Esophagus squamous epithelium (tissue), 5 donors: ENCODE measurements around the gene RFLNA. TPM values are rescaled to one million over a fixed set of nuclear protein-coding genes. Genes with fewer than 3 reads are reported as not detected.

Experiments
- DNase-seq: peaks from one replicate; lab custom pipeline; 2025; lab: John Stamatoyannopoulos, UW
- H3K27ac ChIP-seq, 4 donors: fragments of 200-600 bp; sonication (generic); one replicate each; pipeline ENCODE4 v1.5.1; 2016 to 2019; ENCODE audit warnings: mild to moderate bottlenecking in 1 of 4
- H3K27me3 ChIP-seq, 4 donors: fragments of 200-600 bp; sonication (generic); 1 replicate in 3 of 4; 2 replicates in 1 of 4; pipeline versions ENCODE4 v1.5.1 to v1.6.0; 2017 to 2021; ENCODE audit warnings: antibody characterized with exemption in 1 of 4
- H3K36me3 ChIP-seq, 3 donors: fragments of 200-600 bp; sonication (generic); one replicate each; pipeline ENCODE4 v1.5.1; 2016 to 2019
- H3K4me1 ChIP-seq, 3 donors: fragments of 200-600 bp; sonication (generic); one replicate each; pipeline ENCODE4 v1.5.1; 2017 to 2019
- H3K4me3 ChIP-seq, 4 donors: fragments of 200-600 bp; sonication (generic); 1 replicate in 3 of 4; 2 replicates in 1 of 4; pipeline ENCODE4 v1.5.1; 2016 to 2019; ENCODE audit warnings: mild to moderate bottlenecking in 2 of 4, moderate library complexity in 1 of 4
- H3K9me3 ChIP-seq, 3 donors: fragments of 200-600 bp; sonication (generic); one replicate each; pipeline ENCODE4 v1.5.1; 2016 to 2019
- POLR2A ChIP-seq, 4 donors: fragments of 450-650 bp; IDR thresholded peaks; one replicate each; pipeline ENCODE4 v1.6.1; 2017; ENCODE audit warnings: antibody characterized with exemption in 4 of 4, mild to moderate bottlenecking in 4 of 4, moderate library complexity in 3 of 4
- WGBS, 2 donors: methylation state at CpG; one replicate each; pipeline ENCODE4 v1.1.5; 2018; 5-methylcytosine and 5-hydroxymethylcytosine counted together
- intact Hi-C: fragments of 100-400 bp; cut with DNase I; formaldehyde crosslinking; loops from one replicate; pipeline ENCODE4 v1.15.0; 2022
- total RNA-seq, 4 donors: library from RNA; depleted of rRNA; stranded (reverse); fragments of >200 nt; gene quantifications; one replicate each; pipeline ENCODE4 v1.1.0, GENCODE V29; 2016
- TF ChIP-seq, protein P1 (sequence below), 6 experiments: fragments of 450-650 bp in 4 of 6; fragments of 200-600 bp in 2 of 6; sonication (generic) in 2 of 6; IDR thresholded peaks; one replicate each; pipeline ENCODE4 v1.5.1; 2016 to 2019; ENCODE audit warnings: antibody characterized with exemption in 6 of 6, mild to moderate bottlenecking in 4 of 6, moderate library complexity in 4 of 6
- donor health status: DM: yes; HTN: yes; CAD: no.

RFLNA gene
- total RNA-seq, 4 donors from 2014 or later = 0.23 to 0.57 (median 0.45) TPM; not detected in 1

DNA sequence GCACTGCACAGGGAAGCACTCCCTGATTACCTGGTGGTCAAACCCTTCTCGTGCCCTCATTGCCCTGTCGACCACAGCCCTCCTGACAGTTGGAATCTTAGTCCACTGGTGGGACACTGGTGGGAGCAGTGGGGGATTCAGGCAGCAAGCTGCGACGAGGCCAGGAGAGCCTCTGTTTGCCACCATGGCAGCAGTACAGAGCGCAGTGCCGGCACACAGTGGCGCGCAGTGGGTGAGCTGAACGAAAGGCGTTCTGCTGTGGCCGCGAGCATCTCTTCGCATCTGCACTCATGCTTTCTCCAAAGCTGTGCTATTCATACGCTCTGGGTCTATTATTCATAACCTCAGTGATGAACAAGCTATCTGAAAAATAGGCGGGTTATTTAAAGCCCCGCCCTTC is 14.3 kb downstream of the RFLNA start:
- TF ChIP-seq POLR2A (IDR thresholded peaks at IDR 0.05) = no peak
- TF ChIP-seq, protein P1, sequence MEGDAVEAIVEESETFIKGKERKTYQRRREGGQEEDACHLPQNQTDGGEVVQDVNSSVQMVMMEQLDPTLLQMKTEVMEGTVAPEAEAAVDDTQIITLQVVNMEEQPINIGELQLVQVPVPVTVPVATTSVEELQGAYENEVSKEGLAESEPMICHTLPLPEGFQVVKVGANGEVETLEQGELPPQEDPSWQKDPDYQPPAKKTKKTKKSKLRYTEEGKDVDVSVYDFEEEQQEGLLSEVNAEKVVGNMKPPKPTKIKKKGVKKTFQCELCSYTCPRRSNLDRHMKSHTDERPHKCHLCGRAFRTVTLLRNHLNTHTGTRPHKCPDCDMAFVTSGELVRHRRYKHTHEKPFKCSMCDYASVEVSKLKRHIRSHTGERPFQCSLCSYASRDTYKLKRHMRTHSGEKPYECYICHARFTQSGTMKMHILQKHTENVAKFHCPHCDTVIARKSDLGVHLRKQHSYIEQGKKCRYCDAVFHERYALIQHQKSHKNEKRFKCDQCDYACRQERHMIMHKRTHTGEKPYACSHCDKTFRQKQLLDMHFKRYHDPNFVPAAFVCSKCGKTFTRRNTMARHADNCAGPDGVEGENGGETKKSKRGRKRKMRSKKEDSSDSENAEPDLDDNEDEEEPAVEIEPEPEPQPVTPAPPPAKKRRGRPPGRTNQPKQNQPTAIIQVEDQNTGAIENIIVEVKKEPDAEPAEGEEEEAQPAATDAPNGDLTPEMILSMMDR (IDR thresholded peaks at IDR 0.05) = no peak
- Histone ChIP-seq H3K27me3 (peaks cover 0 to 4% (median 0%) of the 10 kb centered on the region in 4 donors), H3K27ac (no peak overlapping the region), H3K4me1 (no peaks in the 10 kb centered on the region), H3K9me3 (no peaks in the 10 kb centered on the region), H3K4me3 (no peak overlapping the region), H3K36me3 (no peaks in the 10 kb centered on the region)
- 88 to 94% methylated on average over 7 to 8 of the region's 16 CpGs for WGBS, 2 donors
- DNase-seq = no peak
- intact Hi-C loops = no loop called here

DNA sequence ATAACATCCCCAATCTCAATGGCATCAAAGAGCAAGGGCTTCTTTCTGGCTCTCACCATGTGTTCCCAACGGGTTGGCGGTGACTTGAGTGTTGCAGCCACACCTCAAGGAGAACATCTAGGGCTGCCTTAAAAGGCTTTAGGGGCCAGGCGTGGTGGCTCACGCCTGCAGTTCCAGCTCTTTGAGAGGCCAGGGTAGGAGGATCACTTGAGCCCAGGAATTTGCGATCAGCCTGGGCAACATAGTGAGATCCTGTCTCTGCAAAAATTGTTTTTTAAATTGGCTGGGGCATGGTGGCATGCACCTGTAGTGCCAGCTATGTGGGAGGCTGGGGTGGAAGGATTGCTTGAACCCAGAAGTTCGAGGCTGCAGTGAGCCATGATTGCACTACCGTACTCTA is 14.9 kb downstream of the RFLNA start:
- intact Hi-C loops = no loop called here
- WGBS, 2 donors = 67% methylated on average over 1 of the region's 7 CpGs; no CpG with 5 or more reads in 1 of the 2 donors
- no peak for DNase-seq
- Histone ChIP-seq H3K27me3 (no peaks in the 10 kb centered on the region), H3K4me1 (no peaks in the 10 kb centered on the region), H3K36me3 (no peaks in the 10 kb centered on the region), H3K27ac (no peak overlapping the region), H3K4me3 (no peak overlapping the region), H3K9me3 (no peaks in the 10 kb centered on the region)
- TF ChIP-seq POLR2A (IDR thresholded peaks at IDR 0.05) = no peak
- TF ChIP-seq, protein P1 (IDR thresholded peaks at IDR 0.05) = no peak

DNA sequence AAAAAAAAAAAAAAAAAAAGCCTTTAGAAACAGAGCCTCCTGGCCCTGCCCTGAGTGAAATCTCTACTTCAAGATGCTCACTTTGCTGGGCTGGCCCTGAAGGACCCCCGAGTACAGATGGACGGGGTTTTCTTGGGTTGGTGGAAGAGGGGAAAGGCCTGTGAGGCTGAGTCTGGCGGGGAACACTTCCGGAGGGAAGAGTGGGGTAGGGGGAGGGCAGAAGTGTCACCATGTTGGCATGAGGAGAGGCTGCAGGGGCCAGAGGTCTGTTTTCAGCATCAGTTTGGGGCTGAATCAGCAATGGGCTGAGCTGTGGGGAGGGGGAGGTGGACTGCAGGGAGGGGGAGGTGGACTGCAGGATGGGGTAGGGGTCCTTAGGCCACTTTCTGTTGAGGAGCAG is 15.3 kb downstream of the RFLNA start:
- TF ChIP-seq, protein P1 (IDR thresholded peaks at IDR 0.05) = no peak
- Histone ChIP-seq H3K9me3 (no peaks in the 10 kb centered on the region), H3K27me3 (no peaks in the 10 kb centered on the region), H3K36me3 (no peaks in the 10 kb centered on the region), H3K4me1 (no peaks in the 10 kb centered on the region), H3K4me3 (no peak overlapping the region), H3K27ac (no peak overlapping the region)
- WGBS, 2 donors = 76 to 78% methylated on average over 2 to 4 of the region's 4 CpGs
- DNase-seq = no peak
- intact Hi-C loops = no loop called here

DNA sequence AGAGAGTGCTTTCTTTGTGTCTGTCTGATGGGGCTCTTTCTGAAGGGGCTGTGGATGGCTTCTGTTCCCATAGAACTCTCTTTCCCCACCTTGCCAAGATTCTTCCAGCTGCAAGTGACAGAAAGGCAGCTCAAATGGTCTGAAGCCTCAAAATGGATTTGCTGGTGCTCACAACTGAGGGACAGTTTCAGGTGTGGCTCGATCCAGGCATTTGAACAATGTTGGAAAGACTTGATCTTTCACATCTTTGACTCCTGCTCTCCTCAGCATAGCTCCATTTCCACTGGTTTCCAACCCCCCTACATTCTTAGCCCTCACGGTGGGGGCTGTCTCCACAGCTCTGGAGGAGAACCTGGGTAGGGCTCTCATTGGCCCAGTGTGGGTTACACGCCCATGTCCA is 15.9 kb downstream of the RFLNA start:
- H3K4me3 ChIP-seq = no peak overlapping the region
- DNase-seq = no peak
- H3K9me3 ChIP-seq = no peaks in the 10 kb centered on the region
- 91 to 93% methylated on average over 1 to 3 of the region's 3 CpGs for WGBS, 2 donors
- H3K27me3 ChIP-seq = no peaks in the 10 kb centered on the region
- no peaks in the 10 kb centered on the region for H3K36me3 ChIP-seq
- TF ChIP-seq, protein P1 (IDR thresholded peaks at IDR 0.05) = no peak
- no peak for TF ChIP-seq POLR2A (IDR thresholded peaks at IDR 0.05)
- H3K4me1 ChIP-seq = no peaks in the 10 kb centered on the region
- intact Hi-C loops = no loop called here
- H3K27ac ChIP-seq = no peak overlapping the region

DNA sequence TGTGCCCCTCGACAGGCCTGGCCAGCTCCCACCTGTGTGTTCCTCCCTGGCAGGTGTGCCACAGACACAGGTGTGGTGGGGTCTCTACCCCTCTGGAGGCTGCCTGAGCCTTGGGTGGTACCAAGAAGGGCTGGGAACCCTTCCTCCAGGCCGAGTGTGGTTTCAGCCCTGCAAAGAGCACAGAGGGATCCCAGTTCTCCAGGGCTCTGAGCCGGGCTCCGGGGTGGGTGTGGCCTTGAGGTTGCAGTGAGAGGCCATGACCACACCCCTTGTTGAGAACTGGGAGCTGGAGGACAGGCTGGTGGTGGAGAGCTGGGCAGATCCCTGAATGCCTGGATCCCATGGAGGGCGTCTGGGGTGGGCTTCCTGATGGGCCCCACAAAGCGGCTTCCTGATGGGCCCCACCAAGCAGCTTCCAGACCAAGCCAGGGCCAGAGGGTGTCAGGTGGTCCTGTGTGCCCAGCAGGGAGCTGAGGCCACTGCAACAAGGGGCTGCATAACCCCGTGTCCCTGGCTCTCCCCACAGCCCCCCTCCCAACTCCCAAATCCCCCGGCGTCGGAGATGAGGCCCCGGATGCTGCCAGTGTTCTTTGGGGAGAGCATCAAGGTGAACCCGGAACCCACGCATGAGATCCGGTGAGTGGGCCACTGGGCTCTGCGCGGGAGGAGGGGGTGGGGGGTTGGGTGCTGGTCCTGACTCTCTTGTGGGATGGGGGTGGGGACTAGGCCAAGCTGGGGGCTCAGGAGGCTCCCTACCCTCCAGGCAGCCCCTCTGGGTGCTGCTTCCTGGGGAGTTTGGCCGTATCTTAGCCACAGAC is 16.6 kb downstream of the RFLNA start:
- Histone ChIP-seq H3K4me3 (no peak overlapping the region), H3K9me3 (no peaks in the 10 kb centered on the region), H3K36me3 (no peaks in the 10 kb centered on the region), H3K27ac (no peak overlapping the region), H3K4me1 (no peaks in the 10 kb centered on the region), H3K27me3 (no peaks in the 10 kb centered on the region)
- TF ChIP-seq, protein P1 (IDR thresholded peaks at IDR 0.05) = no peak
- no peak for TF ChIP-seq POLR2A (IDR thresholded peaks at IDR 0.05)
- no peak for DNase-seq
- WGBS, 2 donors = 92 to 93% methylated on average over 1 to 7 of the region's 17 CpGs
- intact Hi-C loops = no loop called here
